A172 (cell line): ENCODE measurements around the gene SPINK5. TPM values are rescaled to one million over a fixed set of nuclear protein-coding genes. Genes with fewer than 3 reads are reported as not detected.

Experiments used
- DNase-seq: peaks from one replicate; pipeline ENCODE4 v3.0.0-alpha.2; 2015; ENCODE audit warnings: low spot score
- total RNA-seq: library from RNA; depleted of rRNA; stranded (reverse); fragments of >200 nt; shearing (Covaris generic); gene quantifications from 2 replicates; pipeline ENCODE4 v1.2.3, GENCODE V29; 2014

SPINK5 gene
- total RNA-seq, 1 experiment from 2014 or later, result 1.1 TPM

DNA sequence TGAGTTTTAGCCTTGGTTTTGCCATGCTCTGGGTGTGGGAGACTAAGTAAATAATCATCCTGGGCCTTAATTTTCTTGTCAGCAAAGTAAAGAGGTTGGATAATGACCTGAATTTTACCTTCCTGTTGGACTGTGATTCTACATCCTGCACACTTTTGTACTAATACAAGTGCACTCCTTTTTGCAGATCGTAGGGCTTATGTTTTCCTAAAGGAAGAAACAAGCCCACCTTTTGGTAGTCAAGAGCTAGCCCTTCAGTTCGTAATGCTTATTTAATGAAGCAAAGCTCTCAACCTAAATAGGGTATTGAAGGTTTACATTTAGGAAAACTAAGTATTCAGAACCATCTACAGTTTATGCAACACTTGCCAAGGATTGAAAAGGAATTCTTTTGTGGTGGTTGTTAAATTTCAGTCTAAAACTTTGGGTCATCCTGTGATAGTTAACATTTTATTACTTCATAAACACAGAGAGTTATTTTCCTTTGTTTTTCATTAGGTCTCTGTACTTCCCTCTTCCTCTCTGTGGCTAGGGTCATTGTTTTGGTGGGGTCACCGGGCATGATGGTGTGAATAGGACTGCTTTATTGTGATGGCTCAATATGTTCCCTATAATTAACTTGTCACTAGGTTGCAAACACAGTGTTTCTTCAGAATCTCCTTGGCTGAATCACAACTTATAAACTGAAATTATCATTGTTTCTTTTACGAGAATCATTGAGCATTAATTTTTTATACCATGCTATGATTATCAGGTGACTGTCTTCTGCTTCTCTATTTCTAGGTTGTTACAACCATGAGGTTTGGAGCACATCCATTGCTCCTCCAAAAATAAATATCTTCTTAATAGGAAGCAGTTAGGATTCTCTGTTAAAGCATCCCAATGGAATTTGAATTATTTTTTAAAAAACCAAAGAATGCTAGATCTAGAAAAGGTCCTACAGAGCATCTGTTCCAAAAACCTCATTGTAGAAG, 28.5 kb downstream of the SPINK5 start:
- DNase-seq, result no peak

- no peak for DNase-seq
Measured at GRCh38 chr5:148094336-148094735, 30.6 kb downstream of the SPINK5 start.

GRCh38 chr5:148104226-148104625, 40.4 kb downstream of the SPINK5 start:
- no peak for DNase-seq

DNA sequence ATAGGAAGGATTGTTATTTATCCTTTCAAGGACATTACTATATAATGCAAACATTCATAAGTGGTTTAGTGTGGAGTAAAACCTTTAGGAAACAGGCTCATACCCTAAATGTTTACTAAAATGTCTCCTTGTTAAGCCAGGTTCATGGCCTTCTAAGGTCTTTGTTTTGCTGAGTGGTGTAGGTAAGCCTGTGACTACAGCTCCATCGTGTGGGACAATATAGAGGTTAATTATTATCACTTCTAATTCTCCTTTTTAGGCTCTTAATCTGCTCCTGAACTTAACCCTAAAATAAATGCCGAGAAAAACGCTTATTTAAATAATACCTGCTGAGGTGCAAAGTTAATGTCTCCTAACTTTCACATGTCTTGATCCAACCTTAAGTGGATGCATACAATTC, 43.8 kb downstream of the SPINK5 start:
- DNase-seq, result no peak

- DNase-seq, result no peak
Measured at GRCh38 chr5:148113243-148113642, 49.5 kb downstream of the SPINK5 start.

DNA sequence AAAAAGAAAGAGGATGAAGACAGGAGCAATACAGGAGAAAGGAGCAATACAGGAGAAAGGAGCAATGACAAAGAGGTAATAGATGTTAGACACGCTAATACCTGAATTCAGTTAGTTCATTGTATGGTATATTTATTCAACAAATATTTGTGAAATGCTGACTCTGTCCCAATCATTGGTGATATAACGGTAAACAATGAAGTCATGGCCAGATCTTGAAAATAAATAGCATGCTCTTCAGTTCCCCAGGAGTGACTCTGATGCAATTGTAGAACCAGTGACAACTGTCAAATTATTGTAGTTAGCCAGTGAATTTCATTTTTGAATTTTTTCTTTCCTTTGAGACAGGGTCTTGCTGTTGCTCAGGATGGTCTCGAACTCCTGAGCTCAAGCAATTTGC, 56.5 kb downstream of the SPINK5 start:
- no peak for DNase-seq

GRCh38 chr5:148125641-148126040, 61.9 kb downstream of the SPINK5 start:
- peak; percentile 14 for DNase-seq

- DNase-seq, result no peak
Measured at GRCh38 chr5:148135091-148136048, 71.6 kb downstream of the SPINK5 start.

GRCh38 chr5:148140846-148141245, 77.1 kb downstream of the SPINK5 start:
- DNase-seq, result no peak

DNA sequence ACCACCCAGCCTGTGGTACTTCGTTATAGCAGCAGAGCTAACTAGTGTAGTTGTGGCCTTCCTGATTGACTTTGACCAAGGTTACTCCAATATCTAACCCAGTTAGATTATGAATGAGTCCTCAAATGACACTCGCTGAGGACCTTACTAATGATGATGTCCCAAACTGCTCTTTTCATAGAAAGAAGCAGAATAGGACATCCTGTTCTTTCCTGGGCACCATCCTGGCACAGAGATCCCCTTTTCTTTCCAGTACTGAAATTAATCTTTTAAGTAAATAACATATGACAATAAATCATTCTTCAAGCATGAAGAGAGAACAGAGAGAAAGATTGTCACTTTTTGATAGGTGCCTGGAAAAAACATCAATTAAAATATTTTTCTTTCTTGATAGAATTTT, 77.9 kb downstream of the SPINK5 start:
- DNase-seq, result no peak

DNA sequence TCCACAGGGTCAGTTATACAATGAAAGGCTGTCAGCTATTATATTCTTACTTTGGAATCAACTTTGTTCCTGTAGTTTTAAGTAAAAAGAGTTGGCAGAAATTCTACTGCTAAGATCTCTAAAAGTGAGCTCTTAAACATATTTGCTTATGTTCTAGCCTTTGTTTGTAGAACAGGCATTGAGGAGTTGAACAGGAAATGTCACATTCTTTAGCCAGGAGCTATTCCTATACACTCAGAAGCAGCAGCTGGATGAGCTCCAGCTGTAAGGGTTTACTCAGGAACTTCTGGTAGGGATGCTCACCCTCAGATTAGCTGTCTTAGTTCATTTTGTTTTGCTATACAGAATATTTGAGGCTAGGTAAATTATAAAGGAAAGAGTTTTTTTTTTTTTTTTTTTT, 82.1 kb downstream of the SPINK5 start:
- DNase-seq, result peak; percentile 42

GRCh38 chr5:148146487-148146886, 82.7 kb downstream of the SPINK5 start:
- no peak for DNase-seq

DNA sequence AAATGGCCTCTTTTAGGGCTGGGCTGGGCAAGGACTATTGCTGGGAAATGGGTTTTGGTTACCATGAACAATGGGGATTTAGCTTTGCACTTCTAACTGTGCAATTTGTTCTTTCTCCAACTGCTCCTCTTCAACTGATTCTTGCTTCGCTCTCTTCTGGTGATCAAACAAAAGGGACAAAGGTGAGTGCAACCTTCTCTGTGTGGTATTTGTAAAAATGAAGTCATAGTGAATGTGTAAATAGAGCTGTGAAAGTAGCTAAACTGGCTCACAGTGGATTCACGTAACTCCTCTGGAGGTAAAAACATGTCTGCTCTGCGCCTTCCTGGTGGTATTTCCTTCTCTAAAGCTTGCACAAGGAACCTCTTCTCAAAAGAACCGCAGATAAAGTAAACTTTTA, 83.6 kb downstream of the SPINK5 start:
- no peak for DNase-seq

- DNase-seq, result no peak
Measured at GRCh38 chr5:148151872-148152271, 88.1 kb downstream of the SPINK5 start.

GRCh38 chr5:148152781-148153180, 89.0 kb downstream of the SPINK5 start:
- DNase-seq, result no peak

GRCh38 chr5:148156609-148157008, 92.8 kb downstream of the SPINK5 start:
- no peak for DNase-seq

DNA sequence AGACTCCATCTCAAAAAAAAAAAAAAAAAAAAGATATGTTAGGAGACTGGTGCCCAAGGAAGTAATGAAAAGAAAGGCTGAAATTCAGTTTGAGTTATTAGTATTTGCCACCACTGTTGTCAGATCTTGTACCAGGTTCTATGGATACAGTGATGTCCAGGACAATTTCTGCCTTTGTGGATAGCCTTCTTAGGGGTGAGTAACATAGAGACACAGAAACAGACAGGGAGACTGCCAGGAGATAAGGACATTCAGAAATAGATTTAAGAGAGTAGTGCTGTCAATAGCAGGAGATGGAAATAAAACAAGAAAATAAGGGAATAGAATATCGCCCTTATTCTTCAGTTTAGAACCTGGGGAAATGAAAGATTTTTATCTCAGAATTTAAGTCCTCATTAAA, 98.3 kb downstream of the SPINK5 start:
- no peak for DNase-seq

DNA sequence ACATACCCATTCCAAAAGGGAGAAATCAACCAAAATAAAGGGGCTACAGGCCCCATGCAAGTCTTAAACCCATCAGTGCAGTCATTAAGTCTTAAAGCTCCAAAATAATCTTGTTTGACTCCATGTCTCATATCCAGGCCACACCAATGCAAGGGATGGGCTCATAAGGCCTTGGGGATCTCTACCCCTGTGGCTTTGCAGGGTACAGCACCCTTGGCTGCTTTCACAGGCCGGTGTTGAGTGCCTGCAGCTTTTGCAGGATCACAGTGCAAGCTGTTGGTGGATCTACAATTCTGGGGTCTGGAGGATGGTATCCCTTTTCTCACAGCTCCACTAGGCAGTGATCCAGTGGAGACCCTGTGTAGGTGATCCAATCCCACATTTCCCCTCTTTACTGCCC, 99.6 kb downstream of the SPINK5 start:
- DNase-seq, result no peak

GRCh38 chr5:148166550-148167283, 102.9 kb downstream of the SPINK5 start:
- DNase-seq, result no peak

- DNase-seq, result no peak
Measured at GRCh38 chr5:148168246-148168645, 104.5 kb downstream of the SPINK5 start, which contains the start of gene SPINK14. Gene SPINK14 (plus strand): TSS chr5:148168546. CDS start chr5:148169733, 1,187 bp downstream.

- DNase-seq, result no peak
Measured at GRCh38 chr5:148172377-148172776, 108.6 kb downstream of the SPINK5 start.

DNA sequence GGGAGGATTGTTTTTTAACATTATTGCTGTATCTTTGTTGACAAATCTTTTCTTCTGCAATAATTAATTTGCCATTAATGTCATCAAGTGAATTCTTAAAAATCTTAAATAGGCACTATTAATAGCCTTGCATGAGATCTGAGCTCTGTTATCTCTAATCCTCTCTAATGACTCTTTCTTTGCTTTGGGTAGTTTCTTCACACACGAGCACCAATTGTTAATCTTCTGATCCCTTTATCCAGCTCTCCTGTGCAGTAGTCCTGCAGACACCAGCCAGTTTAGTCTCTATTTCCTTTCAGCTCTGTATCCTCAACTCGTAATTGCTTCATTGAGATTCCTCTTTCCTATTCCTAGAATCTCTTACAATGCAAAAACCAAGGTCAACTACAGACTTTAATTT, 112.7 kb downstream of the SPINK5 start:
- DNase-seq, result no peak
